GM18511 (cell line): Measurements from ENCODE around the gene BCLAF3.

Experiments
- ATAC-seq: cut with Tn5 transposase; IDR thresholded peaks from one replicate; pipeline ENCODE4 v1.9.1; 2021; ENCODE audit warnings: mild to moderate bottlenecking, moderate library complexity; ENCODE audit not compliant: unreplicated experiment

BCLAF3 gene

DNA sequence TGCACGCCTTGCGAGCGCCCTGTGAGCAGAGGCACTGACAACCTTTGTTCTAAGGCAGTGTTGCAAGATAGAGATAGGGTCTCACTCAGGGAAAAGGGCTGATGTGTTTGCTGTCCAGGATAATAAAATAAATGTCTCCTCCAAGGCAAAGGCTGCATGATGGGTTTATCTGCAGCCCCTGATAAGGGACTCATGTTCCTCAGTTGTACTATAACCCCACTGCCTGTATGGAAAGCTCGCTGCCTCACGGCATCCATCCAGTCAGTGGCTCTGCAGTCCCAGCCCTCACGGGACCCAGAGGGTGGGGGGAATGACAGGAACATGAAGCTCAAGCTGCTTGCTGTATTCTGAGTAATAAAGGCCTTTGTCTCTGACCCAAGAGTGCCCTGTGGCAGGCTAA, 22.6 kb downstream of the BCLAF3 start:
- no peak for ATAC-seq

DNA sequence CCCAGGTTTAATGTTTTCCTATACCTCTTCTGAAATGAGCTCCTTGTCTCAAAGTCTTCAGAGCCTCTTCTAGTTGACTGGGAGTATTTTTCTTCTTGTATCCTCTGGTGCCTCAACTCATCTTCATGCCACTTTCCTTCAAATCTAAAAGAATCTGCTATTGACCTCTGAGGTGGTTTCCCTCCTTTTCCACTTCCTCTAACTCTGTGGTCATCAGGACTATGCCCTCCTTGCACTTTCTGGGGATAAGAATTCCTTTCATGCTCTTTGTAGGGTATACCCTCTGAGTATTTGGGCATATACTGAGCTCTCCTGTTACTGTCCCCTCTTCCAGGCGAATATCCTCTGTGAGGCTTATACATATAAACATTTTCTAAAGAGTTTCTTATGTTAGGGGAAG, 24.8 kb downstream of the BCLAF3 start:
- no peak for ATAC-seq

DNA sequence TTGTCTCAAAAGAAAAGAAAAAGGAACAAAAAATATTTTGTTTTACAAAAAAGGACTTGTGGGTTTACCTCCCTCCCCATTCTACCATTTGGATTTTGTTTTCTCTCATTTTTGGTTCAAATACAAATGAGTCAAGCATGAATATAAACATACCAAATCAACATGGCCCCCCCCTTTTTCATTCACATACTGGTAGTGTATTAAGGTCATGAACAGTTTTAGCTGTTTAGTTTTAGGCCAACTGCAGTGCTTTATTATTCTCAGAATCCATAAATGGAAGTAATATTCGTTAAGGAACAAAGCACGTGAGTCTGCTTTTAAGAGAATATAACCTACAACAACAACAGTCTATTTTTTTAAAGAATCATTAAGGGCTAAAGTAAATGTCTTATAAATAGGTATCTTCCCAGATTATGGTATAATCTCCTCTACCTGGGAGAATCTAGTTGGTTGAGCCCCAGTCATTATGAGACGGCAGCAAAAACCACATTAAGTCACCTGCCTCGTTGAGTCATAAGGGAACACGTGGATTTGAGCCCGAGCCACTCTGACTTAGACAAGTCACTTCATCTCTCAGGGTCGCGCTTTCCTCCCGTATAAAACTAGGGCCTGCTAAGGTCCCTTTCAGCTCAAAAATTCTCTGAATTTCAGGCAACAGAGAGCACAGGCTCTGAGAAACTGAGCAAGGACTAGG, 26.7 kb downstream of the BCLAF3 start:
- peak; percentile 92 for ATAC-seq

DNA sequence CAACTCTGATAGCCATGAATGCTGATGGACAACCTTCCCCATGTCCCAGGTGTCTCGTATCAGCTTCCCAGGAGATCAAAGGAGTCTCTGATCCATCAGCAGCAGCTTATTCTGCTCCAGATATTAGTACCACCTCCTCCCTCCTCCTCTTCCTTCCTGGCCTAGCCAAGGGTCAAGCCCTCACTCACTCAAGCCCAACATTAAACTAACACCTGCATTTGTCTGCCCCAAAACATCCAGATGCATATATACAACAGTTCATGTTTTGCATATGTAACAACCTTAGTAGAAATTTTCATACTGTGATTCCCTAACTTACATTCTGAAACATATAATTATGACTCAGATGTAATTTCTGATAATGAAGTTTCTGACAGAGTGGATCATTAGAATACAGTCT, 29.9 kb downstream of the BCLAF3 start:
- ATAC-seq: no peak

DNA sequence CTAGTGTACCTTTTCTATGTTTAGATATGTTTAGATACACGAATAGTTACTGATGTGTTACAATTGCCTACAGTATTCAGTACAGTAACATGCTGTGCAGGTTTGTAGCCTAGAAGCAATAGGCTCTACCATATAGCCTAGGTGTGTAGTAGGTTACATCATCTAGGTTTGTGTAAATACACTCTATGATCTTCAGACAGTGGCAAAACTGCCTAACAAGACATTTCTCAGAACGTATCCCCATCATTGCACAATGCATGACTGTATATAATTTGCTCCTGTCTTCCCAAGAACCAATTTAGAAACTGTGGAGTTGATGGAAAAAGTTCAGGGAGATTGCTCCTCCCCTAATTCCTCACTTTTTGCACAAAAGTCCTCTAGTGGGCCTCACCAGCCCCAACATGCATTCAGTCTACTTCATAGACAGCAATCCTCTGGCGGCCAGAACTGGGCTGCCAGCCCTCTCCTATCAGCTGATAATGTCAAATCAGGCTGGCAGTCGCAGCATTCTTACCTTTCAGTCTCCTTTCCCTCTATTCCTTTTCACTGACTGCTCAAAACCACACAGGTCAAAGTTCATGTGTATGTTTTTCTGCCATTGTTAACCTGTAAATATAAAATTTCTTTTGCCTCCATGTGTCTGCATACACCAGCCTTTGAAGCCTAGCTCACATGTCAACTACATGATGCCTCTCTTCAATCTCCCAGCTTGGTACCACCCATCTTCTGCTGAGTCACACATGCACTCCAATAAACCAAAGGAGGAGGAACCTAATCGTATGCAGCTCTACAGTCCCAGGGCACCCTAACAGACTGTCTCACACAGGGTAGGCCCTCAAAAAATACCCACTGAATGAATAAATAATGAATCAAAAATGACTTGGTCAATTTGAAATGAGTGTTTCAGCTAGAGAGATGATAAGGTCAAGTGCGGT, 32.0 kb downstream of the BCLAF3 start:
- ATAC-seq: no peak

DNA sequence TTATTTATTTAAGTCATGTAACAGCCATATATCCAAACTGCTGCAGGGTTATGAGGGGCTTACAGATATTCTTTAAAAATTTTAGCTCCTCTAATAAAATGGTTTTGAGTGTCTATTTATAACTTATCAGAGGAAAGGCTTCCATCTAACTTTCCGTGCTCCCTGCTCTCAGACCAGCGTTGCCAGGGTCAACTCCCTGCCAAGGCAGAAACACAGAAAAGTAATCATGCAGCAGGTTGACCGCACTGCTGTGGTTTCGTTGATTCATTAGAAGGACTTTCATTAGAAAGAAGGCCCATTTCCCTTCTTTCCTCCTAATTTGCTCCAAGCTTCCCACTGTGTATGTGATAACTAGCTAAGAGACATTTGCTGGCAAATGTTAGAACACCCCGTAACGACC, 33.9 kb downstream of the BCLAF3 start:
- no peak for ATAC-seq

DNA sequence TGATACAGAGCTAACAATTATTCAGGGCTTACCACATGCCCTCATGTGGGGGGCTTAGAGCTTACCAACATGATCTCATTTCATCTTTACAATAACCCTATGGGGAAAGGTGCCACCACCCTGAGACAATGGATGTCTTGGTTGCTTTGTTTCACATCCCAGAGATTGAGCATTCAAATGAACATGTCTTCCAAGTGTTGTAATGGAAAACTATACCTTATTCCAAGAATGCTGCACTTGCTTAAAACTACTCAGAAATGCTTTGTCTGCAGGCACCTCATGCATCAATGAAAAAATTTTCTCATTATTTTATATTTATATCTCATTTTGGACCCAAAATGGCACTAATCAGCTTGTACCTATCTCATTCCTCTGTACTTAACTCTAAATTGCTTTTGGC, 34.6 kb downstream of the BCLAF3 start:
- ATAC-seq: no peak

DNA sequence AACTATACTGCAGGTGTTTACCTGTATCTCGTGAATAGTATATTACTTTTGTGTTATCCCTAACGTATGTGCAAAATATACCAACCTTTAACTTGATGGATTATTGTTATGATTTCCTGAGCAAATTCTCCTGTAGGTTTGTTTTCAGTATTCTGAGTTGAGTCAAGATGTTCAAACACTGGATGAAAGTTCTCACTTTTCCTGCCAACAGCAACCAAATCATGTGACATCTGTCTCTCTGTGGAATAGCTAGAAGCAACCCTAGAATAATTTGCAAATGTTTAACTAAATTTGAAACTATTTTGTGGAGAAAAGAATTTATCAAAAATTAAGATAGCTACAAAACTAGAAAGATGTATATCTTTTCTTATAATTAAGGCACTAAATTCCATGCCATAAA, 35.6 kb downstream of the BCLAF3 start:
- ATAC-seq: no peak

DNA sequence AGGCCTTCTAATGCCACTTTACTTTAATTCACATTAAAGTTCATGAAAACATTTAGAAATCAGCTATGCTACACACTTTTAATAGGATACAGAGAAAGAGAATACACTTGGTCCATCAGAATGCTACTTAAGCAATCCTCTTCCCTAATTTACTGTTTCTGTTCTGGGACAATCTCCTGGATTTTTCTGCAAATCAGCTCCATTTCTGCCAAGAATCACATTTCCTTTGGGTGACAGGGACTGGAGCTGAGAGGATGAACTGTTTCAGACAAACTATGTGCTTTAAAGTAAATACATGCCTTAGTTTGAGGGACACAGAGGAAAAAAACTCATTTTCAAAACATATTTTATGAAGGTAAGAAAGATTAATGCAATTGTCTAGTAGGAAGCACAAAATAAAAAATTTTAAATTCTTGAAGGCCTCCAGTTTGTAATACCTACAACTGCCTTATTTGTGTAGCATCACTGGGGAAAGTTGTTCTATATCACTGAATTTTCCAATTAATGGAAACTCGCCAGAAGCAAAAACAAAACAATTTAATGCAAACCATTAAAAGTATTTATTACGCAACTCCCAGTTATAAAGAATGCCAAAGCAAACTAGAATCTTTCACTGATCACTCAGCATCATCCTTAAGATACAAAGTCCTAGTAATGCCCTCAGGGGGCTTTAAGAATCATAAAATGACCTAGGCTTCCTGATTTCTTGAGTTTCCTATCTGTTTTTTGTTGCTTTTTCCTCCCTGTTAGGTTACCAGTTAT, 36.3 kb downstream of the BCLAF3 start:
- no peak for ATAC-seq

DNA sequence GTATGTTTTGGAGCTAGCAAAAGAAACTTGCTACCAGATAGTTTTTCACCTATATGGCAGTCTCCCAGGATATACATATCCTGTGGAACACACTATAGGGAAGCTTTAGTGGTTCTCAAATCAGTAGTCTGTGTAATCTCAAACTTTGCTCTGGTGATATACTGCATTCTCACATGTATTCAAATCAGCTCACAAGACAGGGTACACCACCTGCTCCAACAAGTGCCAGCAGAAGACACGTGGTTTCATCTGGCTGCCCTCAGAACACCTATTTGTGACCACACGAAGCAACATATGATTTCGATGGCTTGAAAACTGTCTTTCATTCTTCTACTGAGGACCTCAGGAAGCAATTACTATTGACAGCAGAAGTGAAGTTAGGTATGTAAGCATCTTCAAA, 37.7 kb downstream of the BCLAF3 start:
- no peak for ATAC-seq

DNA sequence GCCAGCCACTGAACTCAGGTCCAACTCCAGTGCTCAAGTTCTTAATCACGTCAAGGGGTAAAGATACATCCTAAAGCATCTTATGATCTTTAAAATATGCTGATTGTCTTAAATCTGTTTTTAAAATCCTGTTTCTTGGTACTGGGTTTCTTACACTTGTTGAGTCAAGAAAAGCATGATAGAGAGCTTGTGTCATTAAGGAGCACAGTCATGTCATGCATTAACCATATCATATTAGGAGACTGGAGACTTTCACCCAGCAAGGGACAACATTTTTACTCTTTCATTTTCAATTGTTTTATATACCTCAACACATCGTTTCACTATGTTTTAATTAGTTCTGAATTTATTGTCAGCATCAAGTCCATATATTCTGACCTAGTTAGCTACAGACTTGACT, 41.5 kb downstream of the BCLAF3 start:
- ATAC-seq: no peak

DNA sequence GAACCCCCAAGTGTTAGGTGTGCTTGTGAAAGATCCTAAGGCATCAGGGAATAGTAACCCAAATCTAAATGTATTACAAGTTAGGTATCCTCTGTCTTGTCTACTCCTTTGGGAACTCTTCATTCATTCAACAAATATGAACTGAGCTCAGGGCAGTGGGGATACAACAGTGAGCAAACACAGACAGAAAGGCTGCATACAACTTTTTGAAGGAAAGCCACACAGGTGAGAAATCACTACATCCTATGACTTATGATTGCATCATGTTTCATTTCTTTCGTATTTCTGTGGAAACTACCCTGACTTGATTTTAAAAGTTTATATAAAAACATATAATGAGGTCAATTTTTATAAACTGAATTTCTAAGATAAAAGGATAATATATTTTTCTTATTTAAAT, 43.2 kb downstream of the BCLAF3 start:
- ATAC-seq: no peak
